ENCODE measurements around the gene CCDC92B. TPM values are rescaled to one million over a fixed set of nuclear protein-coding genes. Genes with fewer than 3 reads are reported as not detected.
"Not testable (repeated sequence)": the region's sequence is repeated elsewhere in the genome, so short reads cannot be mapped to it uniquely, and the experiment has no call there.

CCDC92B gene
- total and polyA plus RNA-seq, 2 experiments from 2014 or later: 0.10 TPM; not detected in 1

DNA sequence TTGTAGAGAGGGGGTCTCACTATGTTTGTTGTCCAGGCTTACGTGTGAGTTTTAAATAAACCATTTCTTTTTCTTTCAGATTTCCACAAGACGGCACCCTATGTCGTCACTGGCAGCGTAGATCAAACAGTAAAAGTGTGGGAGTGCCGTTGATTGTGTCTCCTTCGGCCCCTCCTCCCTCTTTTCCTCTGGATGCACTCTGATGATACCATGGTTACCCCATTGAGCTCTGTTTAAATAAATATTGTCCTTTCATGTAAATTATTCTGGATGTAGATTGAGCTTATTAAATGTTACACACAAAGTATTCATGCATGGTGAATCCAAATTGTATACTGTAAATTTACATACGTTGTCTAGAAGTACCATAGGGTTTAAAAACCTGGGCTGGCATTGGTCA lies 67.8 kb downstream of the CCDC92B start:
- H3K79me2 ChIP-seq: peaks cover 7% of the 10 kb centered on the region
- DNase-seq (ENCODE audit: low spot score): no peak
- no peak overlapping the region for H2AFZ ChIP-seq
- no peaks in the 10 kb centered on the region for H3K9me2 ChIP-seq (replicated peaks; ENCODE audit: insufficient read depth)
- no peak overlapping the region for H3K4me3 ChIP-seq
- no peaks in the 10 kb centered on the region for H3K9me3 ChIP-seq (ENCODE audit: low read depth)
- H4K20me1 ChIP-seq (ENCODE audit: insufficient read depth, poor library complexity, severe bottlenecking): peaks cover 5% of the 10 kb centered on the region
- no peaks in the 10 kb centered on the region for H3K27me3 ChIP-seq
- H3K4me2 ChIP-seq: no peak overlapping the region
- H3K36me3 ChIP-seq (replicated peaks; ENCODE audit: insufficient read depth, low read depth): peaks cover 5% of the 10 kb centered on the region
- whole genome bisulfite sequencing (ENCODE audit: low lambda C conversion rate, missing lambda C conversion rate): 90% methylated on average over 7 of the region's 7 CpGs
- TF ChIP-seq, protein P1, sequence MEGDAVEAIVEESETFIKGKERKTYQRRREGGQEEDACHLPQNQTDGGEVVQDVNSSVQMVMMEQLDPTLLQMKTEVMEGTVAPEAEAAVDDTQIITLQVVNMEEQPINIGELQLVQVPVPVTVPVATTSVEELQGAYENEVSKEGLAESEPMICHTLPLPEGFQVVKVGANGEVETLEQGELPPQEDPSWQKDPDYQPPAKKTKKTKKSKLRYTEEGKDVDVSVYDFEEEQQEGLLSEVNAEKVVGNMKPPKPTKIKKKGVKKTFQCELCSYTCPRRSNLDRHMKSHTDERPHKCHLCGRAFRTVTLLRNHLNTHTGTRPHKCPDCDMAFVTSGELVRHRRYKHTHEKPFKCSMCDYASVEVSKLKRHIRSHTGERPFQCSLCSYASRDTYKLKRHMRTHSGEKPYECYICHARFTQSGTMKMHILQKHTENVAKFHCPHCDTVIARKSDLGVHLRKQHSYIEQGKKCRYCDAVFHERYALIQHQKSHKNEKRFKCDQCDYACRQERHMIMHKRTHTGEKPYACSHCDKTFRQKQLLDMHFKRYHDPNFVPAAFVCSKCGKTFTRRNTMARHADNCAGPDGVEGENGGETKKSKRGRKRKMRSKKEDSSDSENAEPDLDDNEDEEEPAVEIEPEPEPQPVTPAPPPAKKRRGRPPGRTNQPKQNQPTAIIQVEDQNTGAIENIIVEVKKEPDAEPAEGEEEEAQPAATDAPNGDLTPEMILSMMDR (IDR thresholded peaks at IDR 0.05; ENCODE audit: poor library complexity): no peak
- TF ChIP-seq EZH2 (IDR thresholded peaks at IDR 0.05; ENCODE audit: borderline replicate concordance): no peak
- no peak for TF ChIP-seq EZH2phosphoT487 (IDR thresholded peaks at IDR 0.05; ENCODE audit: low read depth, severe bottlenecking, unreplicated experiment)
- no peak overlapping the region for H3K27ac ChIP-seq
- no peaks in the 10 kb centered on the region for H3K4me1 ChIP-seq (ENCODE audit: insufficient read depth)

DNA sequence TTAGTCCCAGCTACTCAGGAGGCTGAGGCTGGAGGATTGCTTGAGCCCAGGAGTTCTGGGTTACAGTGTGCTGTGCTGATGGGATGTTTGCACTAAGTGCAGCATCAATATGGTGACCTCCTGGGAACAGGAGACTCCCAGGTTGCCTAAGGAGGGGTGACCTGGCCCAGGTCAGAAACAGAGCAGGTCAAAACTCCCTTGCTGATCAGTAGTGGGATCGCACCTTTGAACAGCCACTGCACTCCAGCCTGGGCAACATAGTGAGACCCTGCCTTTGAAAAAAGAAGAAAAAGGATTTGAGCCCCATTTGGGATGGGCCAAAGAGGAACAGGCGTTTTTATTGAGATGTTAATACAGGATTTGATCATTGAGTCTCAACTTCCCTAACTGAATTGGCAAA lies 68.5 kb downstream of the CCDC92B start:
- peaks cover 11% of the 10 kb centered on the region for H3K79me2 ChIP-seq
- no peak overlapping the region for H3K4me3 ChIP-seq
- no peak overlapping the region for H3K4me2 ChIP-seq
- no peaks in the 10 kb centered on the region for H3K4me1 ChIP-seq (ENCODE audit: insufficient read depth)
- peaks cover 5% of the 10 kb centered on the region for H4K20me1 ChIP-seq (ENCODE audit: insufficient read depth, poor library complexity, severe bottlenecking)
- H3K27ac ChIP-seq: no peak overlapping the region
- H3K9me3 ChIP-seq (ENCODE audit: low read depth): no peaks in the 10 kb centered on the region
- peaks cover 5% of the 10 kb centered on the region for H3K36me3 ChIP-seq (replicated peaks; ENCODE audit: insufficient read depth, low read depth)
- 98% methylated on average over 2 of the region's 2 CpGs for WGBS (ENCODE audit: low lambda C conversion rate, missing lambda C conversion rate)
- H2AFZ ChIP-seq: no peak overlapping the region
- TF ChIP-seq EZH2 (IDR thresholded peaks at IDR 0.05; ENCODE audit: borderline replicate concordance): no peak
- TF ChIP-seq, protein P1 (IDR thresholded peaks at IDR 0.05; ENCODE audit: poor library complexity): no peak
- TF ChIP-seq EZH2phosphoT487 (IDR thresholded peaks at IDR 0.05; ENCODE audit: low read depth, severe bottlenecking, unreplicated experiment): no peak
- no peak for DNase-seq (ENCODE audit: low spot score)
- no peaks in the 10 kb centered on the region for H3K27me3 ChIP-seq
- H3K9me2 ChIP-seq (replicated peaks; ENCODE audit: insufficient read depth): no peaks in the 10 kb centered on the region

DNA sequence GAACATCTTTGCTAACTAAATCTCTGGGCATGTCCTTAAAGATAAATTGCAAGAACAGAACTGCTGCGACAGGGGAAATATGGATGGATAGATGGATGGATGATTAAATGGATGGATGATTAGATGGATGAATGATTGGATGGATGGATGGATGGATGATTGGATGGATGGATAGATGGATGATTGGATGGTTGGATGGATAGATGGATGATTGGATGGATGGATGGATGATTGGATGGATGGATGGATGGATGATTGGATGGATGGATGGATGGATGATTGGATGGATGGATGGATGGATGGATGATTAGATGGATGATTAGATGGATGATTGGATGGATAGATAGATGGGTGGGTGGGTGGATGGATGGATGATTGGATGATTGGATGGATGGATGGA lies 70.2 kb downstream of the CCDC92B start:
- H3K9me2 ChIP-seq (replicated peaks; ENCODE audit: insufficient read depth); H3K27ac ChIP-seq; H3K9me3 ChIP-seq (ENCODE audit: low read depth); H3K4me3 ChIP-seq; DNase-seq (ENCODE audit: low spot score); H3K36me3 ChIP-seq (replicated peaks; ENCODE audit: insufficient read depth, low read depth); H2AFZ ChIP-seq; H3K27me3 ChIP-seq; H3K4me1 ChIP-seq (ENCODE audit: insufficient read depth); H3K4me2 ChIP-seq; H4K20me1 ChIP-seq (ENCODE audit: insufficient read depth, poor library complexity, severe bottlenecking): not testable (repeated sequence)
- peaks cover 11% of the 10 kb centered on the region for H3K79me2 ChIP-seq
- 100% methylated on average over 1 of the region's 1 CpG for WGBS (ENCODE audit: low lambda C conversion rate, missing lambda C conversion rate)

MicroRNAs encoded within 50 kb of the gene (microRNA counts, 767-probe panel; counts per million panel counts)
- not detected for microRNA hsa-miR-1253

Small RNA genes lying within 50 kb of the gene (microRNA-seq; reads per million reads assigned to microRNA genes)
- gene MIR1253: not detected
- not detected for gene MIR6776

Small RNA genes lying within 50 kb of the gene (small RNA-seq; reads per million reads assigned to genes)
- gene MIR1253 (not detected), gene MIR6776 (not detected), gene RN7SL608P (not detected), gene hsa-mir-1253 (not detected)

Other genes with a start within 250 kb of the CCDC92B start
- gene METTL16, start 237.8 kb downstream of the CCDC92B start, total RNA-seq: 14.3 and 19.3 TPM in 2 replicates
- 14.7 and 18.4 TPM in 2 replicates for gene METTL16, start 237.8 kb downstream of the CCDC92B start, polyA plus RNA-seq
- gene PAFAH1B1, start 156.0 kb downstream of the CCDC92B start, total RNA-seq: 91.8 and 98.5 TPM in 2 replicates
- gene PAFAH1B1, start 156.0 kb downstream of the CCDC92B start, polyA plus RNA-seq: 37.5 and 47.0 TPM in 2 replicates
- 28.7 and 45.5 TPM in 2 replicates for gene CLUH, start 37.9 kb downstream of the CCDC92B start, total RNA-seq
- gene CLUH, start 37.9 kb downstream of the CCDC92B start, polyA plus RNA-seq: 50.2 and 54.4 TPM in 2 replicates
- 8.6 and 10.0 TPM in 2 replicates for gene RAP1GAP2, start 46.8 kb upstream of the CCDC92B start, total RNA-seq
- gene RAP1GAP2, start 46.8 kb upstream of the CCDC92B start, polyA plus RNA-seq: 3.0 and 4.6 TPM in 2 replicates